Epithelial cell of esophagus (primary cell): ENCODE results near the gene GABRG3.

Experiments used
- DNase-seq: peaks from one replicate; pipeline ENCODE4 v3.0.0; 2010; ENCODE audit warnings: low read depth
- H3K4me3 ChIP-seq: 2 replicates; pipeline ENCODE4 v1.5.1; 2011; ENCODE audit warnings: mild to moderate bottlenecking, low read length, control low read depth
- TF ChIP-seq, protein P1 (sequence below): IDR thresholded peaks from 2 replicates; pipeline ENCODE4 v1.5.1; 2011; ENCODE audit warnings: low read depth, mild to moderate bottlenecking, low read length, control low read depth, inconsistent platforms; ENCODE audit not compliant: insufficient read depth; ENCODE audit errors: missing control alignments

GABRG3 gene

DNA sequence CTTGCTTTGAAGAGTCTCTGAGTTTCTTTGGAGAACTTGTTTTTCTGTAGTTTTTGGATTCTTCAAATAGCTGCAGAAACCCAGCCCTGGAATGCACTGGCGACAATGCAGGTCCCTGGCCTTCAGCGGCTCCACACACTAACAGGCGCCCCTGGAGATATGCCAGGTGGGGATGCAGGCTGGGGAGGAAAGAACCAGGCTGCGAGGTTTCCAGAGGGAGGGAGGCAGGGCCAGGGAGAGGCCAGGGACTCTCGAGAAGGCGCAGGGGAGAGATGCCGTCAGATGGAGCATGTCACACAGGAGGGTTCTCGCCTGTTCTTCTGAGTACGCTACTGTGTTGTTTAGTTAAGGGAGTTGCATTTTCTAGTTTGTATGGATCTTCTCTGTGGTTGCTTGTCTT, 283.1 kb downstream of the GABRG3 start:
- TF ChIP-seq, protein P1, sequence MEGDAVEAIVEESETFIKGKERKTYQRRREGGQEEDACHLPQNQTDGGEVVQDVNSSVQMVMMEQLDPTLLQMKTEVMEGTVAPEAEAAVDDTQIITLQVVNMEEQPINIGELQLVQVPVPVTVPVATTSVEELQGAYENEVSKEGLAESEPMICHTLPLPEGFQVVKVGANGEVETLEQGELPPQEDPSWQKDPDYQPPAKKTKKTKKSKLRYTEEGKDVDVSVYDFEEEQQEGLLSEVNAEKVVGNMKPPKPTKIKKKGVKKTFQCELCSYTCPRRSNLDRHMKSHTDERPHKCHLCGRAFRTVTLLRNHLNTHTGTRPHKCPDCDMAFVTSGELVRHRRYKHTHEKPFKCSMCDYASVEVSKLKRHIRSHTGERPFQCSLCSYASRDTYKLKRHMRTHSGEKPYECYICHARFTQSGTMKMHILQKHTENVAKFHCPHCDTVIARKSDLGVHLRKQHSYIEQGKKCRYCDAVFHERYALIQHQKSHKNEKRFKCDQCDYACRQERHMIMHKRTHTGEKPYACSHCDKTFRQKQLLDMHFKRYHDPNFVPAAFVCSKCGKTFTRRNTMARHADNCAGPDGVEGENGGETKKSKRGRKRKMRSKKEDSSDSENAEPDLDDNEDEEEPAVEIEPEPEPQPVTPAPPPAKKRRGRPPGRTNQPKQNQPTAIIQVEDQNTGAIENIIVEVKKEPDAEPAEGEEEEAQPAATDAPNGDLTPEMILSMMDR: no peak
- DNase-seq: no peak
- no peak overlapping the region for H3K4me3 ChIP-seq

DNA sequence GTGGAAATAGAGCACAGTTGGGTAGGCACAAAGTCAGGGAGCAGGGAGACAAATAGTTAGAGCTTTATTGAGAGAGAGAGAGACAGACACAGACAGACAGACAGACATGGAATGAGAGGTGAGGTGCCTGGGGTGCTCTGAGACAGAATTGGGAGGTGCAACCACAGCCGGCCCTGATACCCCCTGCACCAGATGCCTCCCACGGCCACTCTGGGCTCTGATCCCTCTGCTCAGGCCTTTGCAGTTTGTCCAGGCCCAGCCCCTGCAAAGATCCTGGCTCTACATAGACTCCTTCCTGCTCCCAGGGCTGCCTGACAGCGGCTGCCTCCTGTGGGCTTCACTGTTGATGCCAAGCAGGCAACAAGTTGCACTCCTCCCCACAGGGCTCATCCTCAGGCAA, 283.8 kb downstream of the GABRG3 start:
- no peak for DNase-seq
- TF ChIP-seq, protein P1: no peak
- H3K4me3 ChIP-seq: no peak overlapping the region

DNA sequence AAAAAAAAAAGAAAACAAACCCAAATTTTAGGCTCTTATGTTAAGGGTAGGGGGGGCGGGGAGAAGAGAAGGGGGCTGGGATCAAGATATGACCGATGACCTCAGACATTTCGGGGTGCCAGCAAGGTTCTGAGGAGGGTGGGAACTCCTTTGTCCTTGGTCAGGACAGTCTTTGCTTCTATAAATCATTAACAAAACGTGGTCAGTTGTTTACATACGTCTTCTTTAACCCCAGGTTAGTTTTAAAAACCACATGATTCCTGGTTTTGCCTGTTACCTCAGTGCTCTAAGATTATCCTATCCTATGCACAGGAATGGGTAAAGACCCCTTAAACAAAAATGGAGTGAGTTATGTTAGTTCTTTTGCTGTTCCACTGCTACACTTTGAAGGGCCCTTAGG, 285.5 kb downstream of the GABRG3 start:
- H3K4me3 ChIP-seq: no peak overlapping the region
- no peak for DNase-seq
- TF ChIP-seq, protein P1: no peak

DNA sequence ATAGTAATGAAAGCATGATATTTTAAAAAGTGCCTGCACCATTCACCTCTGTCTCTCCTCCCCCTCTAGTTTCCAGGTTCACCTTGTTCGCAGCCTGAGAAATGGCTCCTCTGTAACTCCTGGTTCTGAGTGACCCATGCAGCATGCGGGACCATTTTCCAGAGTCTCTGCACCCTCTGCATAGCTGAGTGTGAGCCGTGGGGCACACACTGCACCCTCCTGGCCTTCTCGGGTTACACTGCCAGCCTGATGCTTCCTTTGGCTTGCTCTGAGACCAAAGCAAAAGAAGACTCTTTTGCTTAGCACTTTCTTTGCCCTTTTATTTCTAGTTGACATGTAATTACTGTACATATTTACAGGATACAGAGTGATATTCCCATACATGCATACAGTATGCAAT, 287.3 kb downstream of the GABRG3 start:
- DNase-seq: no peak
- TF ChIP-seq, protein P1: no peak
- H3K4me3 ChIP-seq: no peak overlapping the region

DNA sequence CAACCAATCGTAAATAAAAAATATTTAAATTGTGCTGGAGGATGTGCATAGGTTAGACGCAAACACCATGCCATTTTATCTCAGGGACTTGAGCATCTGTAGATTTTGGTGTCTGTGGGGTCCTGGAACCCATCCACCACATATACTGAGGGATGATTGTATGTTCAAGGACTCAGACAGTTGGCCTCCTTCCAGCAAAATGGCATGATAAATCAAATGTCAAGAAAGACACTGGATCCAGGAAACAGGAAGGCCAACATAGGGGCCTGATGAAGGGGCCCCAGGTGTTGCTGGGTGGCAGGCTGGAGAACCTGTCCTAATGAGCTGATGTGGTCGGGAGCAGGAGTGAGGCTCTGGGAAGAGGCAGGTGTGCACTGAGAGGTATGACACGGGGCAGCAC, 289.5 kb downstream of the GABRG3 start:
- no peak overlapping the region for H3K4me3 ChIP-seq
- TF ChIP-seq, protein P1: no peak
- no peak for DNase-seq

DNA sequence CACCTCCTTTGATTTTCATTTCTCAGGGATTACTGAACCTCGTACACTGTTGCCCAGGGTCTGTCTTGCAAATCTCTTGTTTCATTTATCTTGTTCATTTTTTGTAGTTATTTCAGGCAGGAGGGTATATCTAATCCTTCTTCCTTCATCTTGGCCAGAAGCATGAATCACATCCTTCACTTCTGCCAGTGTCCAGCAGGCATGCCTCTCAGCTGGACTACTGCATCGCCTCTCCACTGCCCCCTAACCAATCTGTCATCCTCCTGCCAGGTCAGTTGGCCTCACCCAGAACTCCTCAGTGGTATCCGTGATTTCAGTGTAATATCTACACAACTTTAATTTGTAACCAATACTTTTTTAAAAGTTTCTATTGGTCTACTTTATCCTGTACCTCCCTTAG, 297.9 kb downstream of the GABRG3 start:
- TF ChIP-seq, protein P1: no peak
- no peak overlapping the region for H3K4me3 ChIP-seq
- DNase-seq: no peak

DNA sequence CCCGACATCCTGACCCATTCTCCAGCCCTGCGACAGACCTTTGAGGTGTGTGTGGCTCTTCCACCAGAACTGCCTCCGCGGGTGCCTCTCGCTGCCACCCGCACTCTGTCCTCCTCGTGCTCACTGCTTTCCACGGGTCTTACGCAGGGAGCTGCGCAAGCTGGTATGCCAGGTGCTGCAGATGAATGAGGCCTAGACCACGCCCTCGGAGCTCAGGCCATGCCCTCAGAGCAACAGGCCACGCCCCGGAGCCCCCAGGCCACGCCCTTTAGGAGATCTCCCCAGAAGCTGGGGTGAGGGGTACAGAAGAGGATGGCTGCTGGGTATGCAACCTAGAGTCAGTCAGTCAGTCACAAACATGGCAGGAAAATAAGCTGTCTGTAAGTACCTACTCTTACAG, 300.3 kb downstream of the GABRG3 start:
- no peak overlapping the region for H3K4me3 ChIP-seq
- DNase-seq: no peak
- TF ChIP-seq, protein P1: no peak
